Common myeloid progenitor, CD34-positive (primary cell): ENCODE results near the gene ABLIM3.

ENCODE experiments used
- CTCF ChIA-PET: fragments of 350-600 bp; sonication (Branson Sonifier 250); formaldehyde crosslinking; loops from one replicate; lab custom pipeline; 2021; ENCODE audit warnings: antibody characterized with exemption; lab: Charles Lee
- POLR2A ChIA-PET: fragments of 350-600 bp; sonication (Branson Sonifier 250); formaldehyde crosslinking; loops from one replicate; lab custom pipeline; 2021; ENCODE audit warnings: antibody characterized with exemption; lab: Charles Lee
- DNase-seq, 3 donors: peaks; one replicate each; pipeline versions ENCODE4 v3.0.0 to v3.0.0-alpha.2; 2013
- H3K27ac ChIP-seq, 2 experiments: 1 replicate in 1 of 2; 2 replicates in 1 of 2; pipeline ENCODE4 v1.7.0; 2013; ENCODE audit warnings: inconsistent platforms in 2 of 2, low read length in 2 of 2, mild to moderate bottlenecking in 2 of 2, low read depth in 1 of 2, moderate library complexity in 1 of 2; ENCODE audit not compliant: severe bottlenecking in 2 of 2, insufficient read depth in 1 of 2, poor library complexity in 1 of 2
- H3K27me3 ChIP-seq, 5 experiments: replicated peaks in 2 of 5; 1 replicate in 3 of 5; 2 replicates in 2 of 5; pipeline versions ENCODE4 v1.6.1 to v1.7.0; 2013; ENCODE audit warnings: low read length in 4 of 5, mild to moderate bottlenecking in 2 of 5, moderate library complexity in 2 of 5, inconsistent platforms in 1 of 5; ENCODE audit not compliant: insufficient read depth in 5 of 5, control insufficient read depth in 4 of 5
- H3K36me3 ChIP-seq, 4 experiments: 1 replicate in 2 of 4; 2 replicates in 2 of 4; pipeline versions ENCODE4 v1.6.1 to v1.7.0; 2013; ENCODE audit warnings: low read length in 3 of 4, control low read depth in 1 of 4, mild to moderate bottlenecking in 1 of 4; ENCODE audit not compliant: control insufficient read depth in 4 of 4, insufficient read depth in 4 of 4
- H3K4me1 ChIP-seq, 4 experiments: 1 replicate in 3 of 4; 2 replicates in 1 of 4; pipeline versions ENCODE4 v1.6.1 to v1.7.1; 2013; ENCODE audit warnings: low read length in 3 of 4, mild to moderate bottlenecking in 3 of 4, control low read depth in 1 of 4, inconsistent platforms in 1 of 4, moderate library complexity in 1 of 4; ENCODE audit not compliant: control insufficient read depth in 4 of 4, insufficient read depth in 4 of 4; ENCODE audit errors: control extremely low read depth in 1 of 4
- H3K4me3 ChIP-seq, 7 experiments: 1 replicate in 4 of 7; 2 replicates in 3 of 7; pipeline versions ENCODE4 v1.5.1 to v1.7.0; 2013; ENCODE audit warnings: mild to moderate bottlenecking in 7 of 7, low read length in 6 of 7, moderate library complexity in 6 of 7, inconsistent platforms in 2 of 7, low read depth in 2 of 7, control low read depth in 1 of 7; ENCODE audit not compliant: insufficient read depth in 4 of 7, control insufficient read depth in 1 of 7; ENCODE audit errors: extremely low read depth in 1 of 7
- H3K9me3 ChIP-seq, 5 experiments: 1 replicate in 4 of 5; 2 replicates in 1 of 5; pipeline versions ENCODE4 v1.6.1 to v1.7.1; 2013; ENCODE audit warnings: low read length in 4 of 5, mild to moderate bottlenecking in 2 of 5, inconsistent platforms in 1 of 5, low read depth in 1 of 5, moderate library complexity in 1 of 5; ENCODE audit not compliant: control insufficient read depth in 4 of 5, insufficient read depth in 2 of 5; ENCODE audit errors: control extremely low read depth in 1 of 5
- WGBS: methylation state at CpG from one replicate; pipeline ENCODE4 v1.1.5; 2013; ENCODE audit not compliant: insufficient coverage; 5-methylcytosine and 5-hydroxymethylcytosine counted together

ABLIM3 gene

GRCh38 chr5:149149942-149150341 is 8.6 kb downstream of the ABLIM3 start:
- no peaks in the 10 kb centered on the region for H3K4me1 ChIP-seq
- no peak for DNase-seq
- no peak overlapping the region for H3K4me3 ChIP-seq
- ChIA-PET CTCF (interaction anchor here (0.8 to 1.9 kb wide), 5 partner anchors 11 to 118 kb away, joined by 3 to 5 read pairs (median 3); no protein-coding TSS in a partner anchor), POLR2A (no interaction called here)
- H3K9me3 ChIP-seq = no peaks in the 10 kb centered on the region
- 100% methylated on average over 2 of the region's 3 CpGs for WGBS
- H3K36me3 ChIP-seq = no peaks in the 10 kb centered on the region
- H3K27ac ChIP-seq = no peak overlapping the region
- peaks cover 0 to 4% (median 0%) of the 10 kb centered on the region in 5 experiments for H3K27me3 ChIP-seq

- 90% methylated on average over 3 of the region's 5 CpGs for WGBS
- Histone ChIP-seq H3K27me3 (peaks cover 0 to 4% (median 0%) of the 10 kb centered on the region in 5 experiments), H3K27ac (no peak overlapping the region)
Observed at GRCh38 chr5:149150457-149150856, 9.2 kb downstream of the ABLIM3 start.

GRCh38 chr5:149151717-149152116 is 10.4 kb downstream of the ABLIM3 start:
- POLR2A ChIA-PET = no interaction called here
- Histone ChIP-seq H3K9me3 (no peaks in the 10 kb centered on the region), H3K27me3 (peaks cover 0 to 4% (median 0%) of the 10 kb centered on the region in 5 experiments), H3K4me1 (no peaks in the 10 kb centered on the region), H3K4me3 (no peak overlapping the region), H3K36me3 (no peaks in the 10 kb centered on the region), H3K27ac (no peak overlapping the region)
- WGBS = 100% methylated on average over 1 of the region's 3 CpGs
- DNase-seq = no peak
- CTCF ChIA-PET = interaction anchor here (1.7 to 3.0 kb wide), 2 partner anchors 10 to 13 kb away, joined by 4 to 22 read pairs; partner anchors contain the start of gene ABLIM3

More at GRCh38 chr5:149150457-149150856, 9.2 kb downstream of the ABLIM3 start:
- CTCF ChIA-PET = interaction anchor here (1.2 to 1.9 kb wide), 3 partner anchors 11 to 115 kb away, joined by 3 to 5 read pairs (median 3); no protein-coding TSS in a partner anchor
- DNase-seq = no peak
- H3K4me1 ChIP-seq = no peaks in the 10 kb centered on the region
- H3K36me3 ChIP-seq = no peaks in the 10 kb centered on the region
- POLR2A ChIA-PET = no interaction called here
- no peak overlapping the region for H3K4me3 ChIP-seq
- no peaks in the 10 kb centered on the region for H3K9me3 ChIP-seq

GRCh38 chr5:149152317-149152746 is 11.0 kb downstream of the ABLIM3 start:
- peaks cover 0 to 4% (median 0%) of the 10 kb centered on the region in 5 experiments for H3K27me3 ChIP-seq
- no peaks in the 10 kb centered on the region for H3K9me3 ChIP-seq
- H3K4me1 ChIP-seq = no peaks in the 10 kb centered on the region
- H3K4me3 ChIP-seq = no peak overlapping the region
- DNase-seq = no peak
- no peaks in the 10 kb centered on the region for H3K36me3 ChIP-seq
- POLR2A ChIA-PET = no interaction called here
- CTCF ChIA-PET = interaction anchor here (1.3 to 3.0 kb wide), 3 partner anchors 9 to 13 kb away, joined by 4 to 22 read pairs (median 4); partner anchors contain the start of gene ABLIM3
- WGBS = 100% methylated on average over 2 of the region's 2 CpGs
- H3K27ac ChIP-seq = no peak overlapping the region

- H3K36me3 ChIP-seq = no peaks in the 10 kb centered on the region
- CTCF ChIA-PET = interaction anchor here (1.3 to 3.0 kb wide), 3 partner anchors 8 to 14 kb away, joined by 4 to 22 read pairs (median 4); partner anchors contain the start of gene ABLIM3
- 100% methylated on average over 3 of the region's 4 CpGs for WGBS
Observed at GRCh38 chr5:149153193-149153750, 12.0 kb downstream of the ABLIM3 start.

GRCh38 chr5:149153751-149154610 is 12.7 kb downstream of the ABLIM3 start:
- WGBS = 85% methylated on average over 6 of the region's 8 CpGs
- no peak for DNase-seq
- no peaks in the 10 kb centered on the region for H3K9me3 ChIP-seq
- H3K4me3 ChIP-seq = no peak overlapping the region
- H3K27ac ChIP-seq = no peak overlapping the region
- no peaks in the 10 kb centered on the region for H3K36me3 ChIP-seq
- POLR2A ChIA-PET = no interaction called here
- CTCF ChIA-PET = interaction anchor here (3.0 kb wide), 1 partner anchor 12 kb away, joined by 22 read pairs; the partner anchor contains the start of gene ABLIM3
- H3K4me1 ChIP-seq = no peaks in the 10 kb centered on the region
- peaks cover 0 to 4% (median 0%) of the 10 kb centered on the region in 5 experiments for H3K27me3 ChIP-seq

More at GRCh38 chr5:149153193-149153750, 12.0 kb downstream of the ABLIM3 start:
- H3K9me3 ChIP-seq = no peaks in the 10 kb centered on the region
- H3K4me3 ChIP-seq = no peak overlapping the region
- no peak for DNase-seq
- H3K4me1 ChIP-seq = no peaks in the 10 kb centered on the region
- POLR2A ChIA-PET = no interaction called here
- H3K27ac ChIP-seq = no peak overlapping the region
- H3K27me3 ChIP-seq = peaks cover 0 to 4% (median 0%) of the 10 kb centered on the region in 5 experiments
